NCI-H2029 treated with DMSO at 0.1 percent for 48 hours (cell line): ENCODE measurements around the gene FAM24A.

Experiments used
- DNase-seq: peaks from one replicate; lab custom pipeline; 2025; lab: John Stamatoyannopoulos, UW

FAM24A gene

DNA sequence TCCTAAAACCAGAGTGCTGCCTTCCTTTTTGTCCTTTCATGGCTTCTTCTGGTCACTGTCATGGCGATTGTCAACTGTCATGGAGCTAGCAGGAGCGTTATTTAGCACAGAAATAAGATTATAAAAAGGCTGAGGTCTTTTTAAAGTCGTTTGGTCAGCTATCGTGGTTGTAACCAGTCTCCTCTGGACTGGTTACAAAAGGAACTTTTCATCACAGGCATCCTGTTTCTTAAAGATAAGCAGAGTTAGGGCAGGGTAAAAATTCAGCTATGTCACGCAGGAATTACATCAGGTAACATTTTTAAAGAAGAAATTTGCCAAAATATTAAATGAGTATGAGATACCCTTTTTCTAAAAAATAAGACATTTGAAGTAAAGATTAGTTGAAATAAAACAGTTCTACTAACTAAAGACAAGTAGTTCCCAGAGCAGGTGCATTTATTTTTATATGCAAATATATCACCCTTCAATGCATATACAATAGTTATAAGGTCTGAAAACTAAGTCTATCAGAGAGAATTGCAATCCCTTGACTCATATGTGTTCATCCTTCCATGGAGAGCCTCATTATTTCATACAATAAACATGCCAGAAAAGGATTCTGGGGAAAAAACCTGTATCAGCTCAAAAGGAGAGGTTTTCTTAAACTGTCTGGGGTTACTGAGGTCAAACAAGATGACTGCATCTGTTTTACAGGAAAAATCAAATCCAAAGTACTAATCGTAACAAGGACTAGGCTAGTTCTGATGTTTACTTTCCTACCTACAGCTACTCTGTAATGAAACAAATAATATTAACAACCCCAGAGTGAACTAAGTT lies 20.9 kb downstream of the FAM24A start:
- DNase-seq: no peak

DNA sequence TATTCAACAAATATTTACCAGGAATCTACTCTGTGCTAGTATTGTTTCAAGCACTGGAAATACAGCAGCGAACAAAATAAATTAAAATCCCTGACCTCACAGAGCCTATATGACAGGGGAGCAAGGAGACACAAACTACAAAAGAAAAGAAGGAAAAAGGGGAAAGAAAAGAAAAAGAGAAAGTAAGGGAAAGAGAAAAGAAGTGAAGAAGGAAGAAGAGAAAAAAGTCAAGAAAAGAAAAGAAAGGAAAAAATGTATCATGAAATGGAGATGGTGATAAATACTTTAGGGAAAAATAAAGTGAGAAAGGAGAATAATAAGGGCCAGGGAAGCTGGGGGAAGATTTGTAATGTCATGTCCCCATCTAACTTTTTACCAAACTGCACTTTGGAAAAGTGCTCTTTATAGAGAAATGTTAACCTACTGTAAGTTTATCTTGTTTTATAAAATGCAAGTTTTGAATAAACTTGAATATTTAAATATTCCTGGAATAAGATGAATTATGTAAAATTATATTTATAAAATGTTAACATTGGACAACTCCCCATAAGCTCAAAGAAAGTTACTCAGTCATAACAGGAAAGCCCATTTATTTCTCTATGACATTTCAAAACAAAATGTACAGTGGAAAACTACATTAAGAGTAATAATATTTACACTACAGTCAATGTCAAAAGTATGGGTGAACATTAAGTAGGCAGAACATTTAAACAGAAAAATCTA lies 28.9 kb downstream of the FAM24A start:
- DNase-seq: no peak

- DNase-seq: no peak
Observed at GRCh38 chr10:122939856-122940543, 29.6 kb downstream of the FAM24A start.

- DNase-seq: no peak
Observed at GRCh38 chr10:122949296-122949695, 38.9 kb downstream of the FAM24A start.

DNA sequence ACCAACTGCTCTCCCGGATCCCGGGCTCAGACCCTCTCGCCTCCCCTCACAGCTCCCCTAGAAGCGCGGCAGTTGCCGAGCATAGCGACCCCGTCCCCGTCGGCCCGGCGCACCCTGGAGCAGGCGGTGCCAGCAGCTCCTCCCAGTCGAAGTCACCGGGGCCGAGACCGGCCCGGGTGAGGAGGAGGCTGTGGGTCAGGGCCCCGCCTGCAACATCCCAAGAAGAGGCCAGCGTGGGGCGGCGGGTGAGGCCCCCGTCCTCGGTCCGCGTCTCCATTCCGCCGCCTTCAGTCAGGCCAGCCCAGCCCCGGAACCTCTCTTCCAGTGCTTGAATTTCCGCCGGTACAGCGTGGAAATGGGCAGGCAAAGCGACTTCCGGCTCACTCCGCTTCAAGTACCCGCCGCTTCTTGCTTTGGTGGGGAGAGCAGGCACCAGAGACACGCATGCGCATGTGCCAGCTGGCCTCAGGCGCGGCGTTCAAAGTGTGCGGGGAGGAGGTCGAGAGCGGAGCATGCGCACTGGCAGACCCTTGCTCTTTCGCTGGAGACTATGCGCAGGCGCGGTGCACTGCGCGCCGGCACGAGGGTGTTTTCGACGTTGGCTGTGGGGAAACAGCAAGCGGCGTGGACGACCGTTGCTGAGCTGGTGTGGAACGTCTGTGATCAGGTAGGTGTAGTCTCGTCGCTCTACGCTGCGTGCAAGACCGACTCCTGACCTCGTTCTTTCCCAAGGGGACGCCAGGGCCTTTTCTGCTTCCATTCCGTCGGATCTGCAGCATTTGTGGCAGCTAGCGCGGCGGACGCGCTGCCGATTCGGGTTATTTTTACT lies 43.7 kb downstream of the FAM24A start, which contains the start of gene C10orf88:
C10orf88 (minus strand) TSS at position 326 of the 829 bp plus-strand sequence; CDS start at position 277, 49 bp downstream.
- DNase-seq: peak; percentile 90

- DNase-seq: no peak
Observed at GRCh38 chr10:122954731-122955050, 44.3 kb downstream of the FAM24A start.

DNA sequence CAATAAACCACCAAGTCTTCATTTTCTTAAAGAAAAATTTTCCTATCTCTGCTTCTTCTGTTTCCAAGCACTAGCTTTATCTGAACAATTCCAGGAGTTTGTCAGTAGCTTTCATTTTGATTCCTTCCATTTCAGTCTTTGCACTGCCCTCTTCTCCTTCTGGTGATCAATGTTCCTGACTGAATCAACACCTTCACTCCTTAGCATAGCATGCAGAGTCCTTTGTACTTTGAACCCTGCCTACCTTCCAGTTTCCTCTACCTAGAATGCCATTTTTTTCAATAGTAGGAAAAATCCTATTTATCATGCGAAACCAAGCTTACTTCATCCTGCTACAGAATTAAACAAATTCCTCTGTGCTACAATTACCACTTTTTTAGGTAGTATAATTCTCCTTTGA lies 45.5 kb downstream of the FAM24A start:
- no peak for DNase-seq

- DNase-seq: no peak
Observed at GRCh38 chr10:122957474-122957873, 47.1 kb downstream of the FAM24A start.

GRCh38 chr10:122962405-122962804 lies 52.0 kb downstream of the FAM24A start:
- no peak for DNase-seq
